Neutrophil (primary cell): ENCODE results near the gene GAB1.

Source experiments
- H3K27ac ChIP-seq: fragments of 200-600 bp; sonication (generic); 2 replicates; pipeline ENCODE4 v1.5.1; 2016; ENCODE audit warnings: mild to moderate bottlenecking, moderate library complexity
- H3K27me3 ChIP-seq: fragments of 200-600 bp; sonication (generic); 2 replicates; pipeline ENCODE4 v1.6.0; 2016; ENCODE audit warnings: mild to moderate bottlenecking
- H3K36me3 ChIP-seq: fragments of 200-600 bp; sonication (generic); 2 replicates; pipeline ENCODE4 v1.5.1; 2017
- H3K4me1 ChIP-seq, 2 experiments: fragments of 200-600 bp in 1 of 2; sonication (generic) in 1 of 2; 1 replicate in 1 of 2; 2 replicates in 1 of 2; pipeline versions ENCODE4 v1.5.1 to v1.6.1; 2013 to 2016; ENCODE audit warnings: low read depth in 1 of 2, low read length in 1 of 2, mild to moderate bottlenecking in 1 of 2, moderate library complexity in 1 of 2; ENCODE audit not compliant: control insufficient read depth in 1 of 2, insufficient read depth in 1 of 2
- H3K4me3 ChIP-seq, 2 experiments: fragments of 200-600 bp in 1 of 2; sonication (generic) in 1 of 2; 1 replicate in 1 of 2; 2 replicates in 1 of 2; pipeline ENCODE4 v1.5.1; 2013 to 2016; ENCODE audit warnings: low read depth in 1 of 2, low read length in 1 of 2, mild to moderate bottlenecking in 1 of 2, moderate library complexity in 1 of 2
- H3K9me3 ChIP-seq: fragments of 200-600 bp; sonication (generic); 2 replicates; pipeline ENCODE4 v1.5.1; 2016
- CTCF ChIP-seq: fragments of 200-600 bp; sonication (generic); IDR thresholded peaks from 2 replicates; pipeline ENCODE4 v1.5.1; 2016; ENCODE audit warnings: antibody characterized with exemption

GAB1 gene

DNA sequence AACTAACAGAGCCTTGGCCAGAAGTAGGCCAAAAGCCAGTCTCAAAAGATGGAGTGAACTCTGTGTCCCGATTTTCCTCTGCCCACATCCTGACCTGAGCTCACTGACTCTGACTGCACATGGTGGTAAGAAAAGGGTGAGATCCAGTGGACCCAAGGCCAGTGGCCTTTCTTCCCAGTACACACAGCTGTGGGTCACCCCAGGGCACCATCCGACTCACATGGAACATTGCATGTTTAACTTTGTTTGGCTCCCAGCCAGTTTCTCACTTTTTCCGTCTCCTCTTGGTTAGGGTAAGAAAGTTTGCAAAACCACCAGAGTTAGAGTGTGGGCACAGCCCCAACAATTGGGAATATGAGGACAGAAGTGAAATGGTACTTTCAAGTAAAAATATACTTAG lies 69.8 kb downstream of the GAB1 start:
- Histone ChIP-seq H3K27ac (no peak overlapping the region), H3K4me3 (no peak overlapping the region), H3K27me3 (no peaks in the 10 kb centered on the region), H3K4me1 (peaks cover 0 to 6% of the 10 kb centered on the region in 2 experiments), H3K36me3 (no peaks in the 10 kb centered on the region), H3K9me3 (no peaks in the 10 kb centered on the region)
- TF ChIP-seq CTCF = no peak

GRCh38 chr4:143407474-143407873 lies 70.8 kb downstream of the GAB1 start:
- H3K4me3 ChIP-seq = no peak overlapping the region
- peaks cover 0 to 6% of the 10 kb centered on the region in 2 experiments for H3K4me1 ChIP-seq
- no peak for TF ChIP-seq CTCF
- H3K27me3 ChIP-seq = no peaks in the 10 kb centered on the region
- H3K36me3 ChIP-seq = no peaks in the 10 kb centered on the region
- H3K9me3 ChIP-seq = no peaks in the 10 kb centered on the region
- no peak overlapping the region for H3K27ac ChIP-seq

GRCh38 chr4:143407888-143408287 lies 71.2 kb downstream of the GAB1 start:
- H3K36me3 ChIP-seq = no peaks in the 10 kb centered on the region
- no peaks in the 10 kb centered on the region for H3K9me3 ChIP-seq
- peaks cover 0 to 6% of the 10 kb centered on the region in 2 experiments for H3K4me1 ChIP-seq
- H3K27ac ChIP-seq = no peak overlapping the region
- H3K27me3 ChIP-seq = no peaks in the 10 kb centered on the region
- H3K4me3 ChIP-seq = no peak overlapping the region
- TF ChIP-seq CTCF = no peak

- no peak overlapping the region for H3K4me3 ChIP-seq
- H3K36me3 ChIP-seq = no peaks in the 10 kb centered on the region
- H3K9me3 ChIP-seq = no peaks in the 10 kb centered on the region
- no peaks in the 10 kb centered on the region for H3K4me1 ChIP-seq
- H3K27me3 ChIP-seq = no peaks in the 10 kb centered on the region
- H3K27ac ChIP-seq = no peak overlapping the region
- no peak for TF ChIP-seq CTCF
These were observed 73.3 kb downstream of the GAB1 start for GRCh38 chr4:143410015-143410414.

GRCh38 chr4:143411527-143412419 lies 75.1 kb downstream of the GAB1 start:
- no peaks in the 10 kb centered on the region for H3K9me3 ChIP-seq
- no peak overlapping the region for H3K27ac ChIP-seq
- no peak overlapping the region for H3K4me3 ChIP-seq
- H3K4me1 ChIP-seq = no peaks in the 10 kb centered on the region
- H3K36me3 ChIP-seq = peaks cover 13% of the 10 kb centered on the region
- TF ChIP-seq CTCF = no peak
- H3K27me3 ChIP-seq = no peaks in the 10 kb centered on the region
